OCI-LY3 (cell line): ENCODE measurements around the gene STRIP2.
"Not testable (repeated sequence)": the region's sequence is repeated elsewhere in the genome, so short reads cannot be mapped to it uniquely, and the experiment has no call there.

Experiments used
- H2AFZ ChIP-seq: fragments of 200-600, 300-600 bp; shearing (Covaris generic); 2 replicates; pipeline ENCODE4 v1.6.0; 2014; ENCODE audit warnings: antibody characterized with exemption, low read depth, low read length
- H3K27ac ChIP-seq: fragments of 200-600, 300-600 bp; sonication (generic); 2 replicates; pipeline ENCODE4 v1.5.1; 2014; ENCODE audit warnings: mild to moderate bottlenecking, low read length, moderate library complexity, mixed read lengths
- H3K27me3 ChIP-seq: fragments of 200-600, 300-600 bp; sonication (generic); 2 replicates; pipeline ENCODE4 v1.6.1; 2014; ENCODE audit warnings: low read depth, low read length, mixed read lengths
- H3K36me3 ChIP-seq: fragments of 200-600, 300-600 bp; sonication (generic); replicated peaks from 2 replicates; pipeline ENCODE3; 2014; ENCODE audit warnings: low read depth, low read length, mixed read lengths
- H3K4me1 ChIP-seq: fragments of 300-600, 200-600 bp; sonication (generic); 2 replicates; pipeline ENCODE4 v1.6.1; 2014; ENCODE audit warnings: low read length, mixed read lengths
- H3K4me2 ChIP-seq: fragments of 200-600, 300-600 bp; sonication (generic); 2 replicates; pipeline ENCODE4 v1.6.1; 2014; ENCODE audit warnings: low read length, mixed read lengths
- H3K4me3 ChIP-seq: fragments of 300-600, 200-600 bp; sonication (generic); 2 replicates; pipeline ENCODE4 v1.5.1; 2014; ENCODE audit warnings: antibody characterized with exemption, mild to moderate bottlenecking, low read length, moderate library complexity
- H3K79me2 ChIP-seq: fragments of 300-600, 200-600 bp; shearing (Covaris generic); 2 replicates; pipeline ENCODE4 v1.6.1; 2014; ENCODE audit warnings: mild to moderate bottlenecking, low read length, mixed read lengths
- H3K9ac ChIP-seq: fragments of 300-600, 200-600 bp; shearing (Covaris generic); 2 replicates; pipeline ENCODE4 v1.6.0; 2014; ENCODE audit warnings: mild to moderate bottlenecking, low read length, moderate library complexity
- H3K9me3 ChIP-seq: fragments of 200-600, 300-600 bp; shearing (Covaris generic); 2 replicates; pipeline ENCODE4 v1.6.1; 2014; ENCODE audit warnings: low read length, mixed read lengths; ENCODE audit not compliant: insufficient read depth
- H4K20me1 ChIP-seq: fragments of 200-600, 300-600 bp; sonication (generic); 2 replicates; pipeline ENCODE4 v1.6.1; 2016; ENCODE audit warnings: low read length, mixed read lengths; ENCODE audit not compliant: insufficient read depth
- EZH2phosphoT487 ChIP-seq: fragments of 200-600 bp; shearing (Covaris generic); IDR thresholded peaks from 2 replicates; pipeline ENCODE4 v1.6.1; 2018; ENCODE audit warnings: antibody characterized with exemption, mixed run types, low read depth
- TF ChIP-seq, protein P1 (sequence below): fragments of 200-600, 300-600 bp; sonication (generic); IDR thresholded peaks from 2 replicates; pipeline ENCODE4 v1.5.1; 2014; ENCODE audit warnings: antibody characterized with exemption, low read length, low read depth

STRIP2 gene

DNA sequence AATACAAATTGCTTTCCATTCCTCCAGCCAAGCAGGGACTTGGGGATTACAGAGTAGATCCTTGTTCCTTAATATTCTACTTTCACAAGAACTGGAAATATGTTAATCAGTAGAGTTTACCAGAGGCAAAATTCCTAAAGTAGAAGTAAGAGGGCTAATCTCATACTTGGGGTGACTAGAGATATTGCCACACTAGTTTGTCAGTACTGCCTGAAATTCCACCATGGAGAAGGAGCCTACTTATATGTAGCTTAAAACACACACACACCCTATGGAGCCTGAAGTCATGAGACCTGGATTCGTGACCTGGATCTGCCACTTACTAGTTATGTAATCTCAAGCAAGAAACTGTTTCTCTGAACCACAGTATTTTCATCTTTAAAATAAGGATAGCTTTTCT, 33.9 kb downstream of the STRIP2 start:
- Histone ChIP-seq H3K4me3 (no peak overlapping the region), H3K9me3 (no peaks in the 10 kb centered on the region), H4K20me1 (no peaks in the 10 kb centered on the region), H3K27ac (no peak overlapping the region), H3K36me3 (no peaks in the 10 kb centered on the region), H3K4me1 (peaks cover 4% of the 10 kb centered on the region), H3K9ac (no peak overlapping the region), H3K79me2 (no peaks in the 10 kb centered on the region), H3K27me3 (no peaks in the 10 kb centered on the region), H3K4me2 (no peak overlapping the region), H2AFZ (no peak overlapping the region)
- no peak for TF ChIP-seq EZH2phosphoT487
- TF ChIP-seq, protein P1, sequence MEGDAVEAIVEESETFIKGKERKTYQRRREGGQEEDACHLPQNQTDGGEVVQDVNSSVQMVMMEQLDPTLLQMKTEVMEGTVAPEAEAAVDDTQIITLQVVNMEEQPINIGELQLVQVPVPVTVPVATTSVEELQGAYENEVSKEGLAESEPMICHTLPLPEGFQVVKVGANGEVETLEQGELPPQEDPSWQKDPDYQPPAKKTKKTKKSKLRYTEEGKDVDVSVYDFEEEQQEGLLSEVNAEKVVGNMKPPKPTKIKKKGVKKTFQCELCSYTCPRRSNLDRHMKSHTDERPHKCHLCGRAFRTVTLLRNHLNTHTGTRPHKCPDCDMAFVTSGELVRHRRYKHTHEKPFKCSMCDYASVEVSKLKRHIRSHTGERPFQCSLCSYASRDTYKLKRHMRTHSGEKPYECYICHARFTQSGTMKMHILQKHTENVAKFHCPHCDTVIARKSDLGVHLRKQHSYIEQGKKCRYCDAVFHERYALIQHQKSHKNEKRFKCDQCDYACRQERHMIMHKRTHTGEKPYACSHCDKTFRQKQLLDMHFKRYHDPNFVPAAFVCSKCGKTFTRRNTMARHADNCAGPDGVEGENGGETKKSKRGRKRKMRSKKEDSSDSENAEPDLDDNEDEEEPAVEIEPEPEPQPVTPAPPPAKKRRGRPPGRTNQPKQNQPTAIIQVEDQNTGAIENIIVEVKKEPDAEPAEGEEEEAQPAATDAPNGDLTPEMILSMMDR: no peak

DNA sequence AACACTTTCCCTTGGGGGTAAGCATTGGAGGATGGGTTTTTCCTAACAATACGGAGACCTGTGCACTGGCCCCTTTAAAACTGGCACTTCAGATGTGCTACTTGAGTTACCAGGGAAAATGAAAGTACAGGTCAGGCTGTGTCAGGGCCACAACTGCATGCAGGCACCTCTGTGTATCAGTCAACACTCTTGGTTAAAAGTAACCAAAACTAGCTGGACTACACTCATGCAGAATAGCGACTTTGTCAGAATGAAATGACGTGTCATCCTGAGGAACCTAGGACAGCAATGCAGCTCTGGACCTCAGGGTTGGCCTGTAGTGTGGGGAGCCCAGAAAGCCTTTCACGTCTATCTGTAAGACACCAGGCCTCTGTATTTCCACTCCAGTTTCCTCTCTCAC, 34.3 kb downstream of the STRIP2 start:
- Histone ChIP-seq H3K9me3 (no peaks in the 10 kb centered on the region), H3K4me3 (no peak overlapping the region), H3K36me3 (no peaks in the 10 kb centered on the region), H3K4me2 (no peak overlapping the region), H3K27me3 (no peaks in the 10 kb centered on the region), H3K79me2 (no peaks in the 10 kb centered on the region), H3K4me1 (peaks cover 4% of the 10 kb centered on the region), H2AFZ (no peak overlapping the region), H3K27ac (no peak overlapping the region), H3K9ac (no peak overlapping the region), H4K20me1 (no peaks in the 10 kb centered on the region)
- TF ChIP-seq EZH2phosphoT487: no peak
- TF ChIP-seq, protein P1: no peak

DNA sequence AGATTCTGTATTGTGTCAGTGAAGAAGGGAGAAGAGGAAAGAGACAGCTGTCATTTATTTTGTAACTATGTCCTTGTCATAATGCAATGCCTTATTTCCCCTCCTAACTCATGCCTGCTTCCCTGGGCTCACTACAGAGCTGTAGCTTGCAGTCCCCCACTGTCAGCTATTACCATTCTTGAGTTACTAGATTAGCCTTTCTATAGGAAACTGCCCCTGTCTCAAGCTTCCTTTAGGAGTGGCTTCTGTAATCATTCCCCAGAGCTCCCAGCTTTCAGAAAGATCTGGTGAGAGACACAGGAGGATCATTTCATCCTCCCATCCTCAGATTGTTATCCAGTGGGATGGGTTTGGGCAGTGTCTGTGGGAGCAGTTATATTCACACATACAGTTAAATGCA, 35.7 kb downstream of the STRIP2 start:
- peaks cover 4% of the 10 kb centered on the region for H3K4me1 ChIP-seq
- no peaks in the 10 kb centered on the region for H3K79me2 ChIP-seq
- H3K27me3 ChIP-seq: no peaks in the 10 kb centered on the region
- no peaks in the 10 kb centered on the region for H4K20me1 ChIP-seq
- no peak overlapping the region for H3K4me3 ChIP-seq
- H3K9me3 ChIP-seq: no peaks in the 10 kb centered on the region
- TF ChIP-seq EZH2phosphoT487: no peak
- H3K27ac ChIP-seq: no peak overlapping the region
- H3K36me3 ChIP-seq: no peaks in the 10 kb centered on the region
- H2AFZ ChIP-seq: no peak overlapping the region
- H3K9ac ChIP-seq: no peak overlapping the region
- no peak overlapping the region for H3K4me2 ChIP-seq

DNA sequence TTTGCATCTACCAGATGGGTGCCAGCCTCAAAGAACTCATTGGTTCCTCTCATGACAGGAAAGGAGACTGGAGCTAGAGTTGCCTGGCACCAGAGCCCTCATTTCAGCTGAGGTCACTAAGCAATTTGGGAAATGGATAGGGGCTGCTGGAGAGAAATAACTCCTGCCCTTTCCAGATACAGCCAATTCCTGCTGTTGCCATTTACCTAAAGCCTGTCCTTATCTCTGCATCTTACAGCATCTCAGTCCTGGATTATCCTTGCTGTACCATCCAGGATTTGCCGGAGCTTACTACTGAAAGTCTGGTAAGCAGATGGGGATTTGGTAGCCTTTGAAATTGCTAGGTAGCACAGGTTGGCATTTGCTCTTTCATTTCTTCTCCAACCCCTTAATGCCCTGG, 36.2 kb downstream of the STRIP2 start:
- no peak overlapping the region for H3K4me3 ChIP-seq
- no peaks in the 10 kb centered on the region for H3K79me2 ChIP-seq
- peaks cover 4% of the 10 kb centered on the region for H3K4me1 ChIP-seq
- no peaks in the 10 kb centered on the region for H4K20me1 ChIP-seq
- H3K9me3 ChIP-seq: no peaks in the 10 kb centered on the region
- TF ChIP-seq EZH2phosphoT487: no peak
- TF ChIP-seq, protein P1: no peak
- H3K36me3 ChIP-seq: no peaks in the 10 kb centered on the region
- H2AFZ ChIP-seq: no peak overlapping the region
- no peak overlapping the region for H3K9ac ChIP-seq
- no peak overlapping the region for H3K4me2 ChIP-seq
- H3K27ac ChIP-seq: no peak overlapping the region
- no peaks in the 10 kb centered on the region for H3K27me3 ChIP-seq

DNA sequence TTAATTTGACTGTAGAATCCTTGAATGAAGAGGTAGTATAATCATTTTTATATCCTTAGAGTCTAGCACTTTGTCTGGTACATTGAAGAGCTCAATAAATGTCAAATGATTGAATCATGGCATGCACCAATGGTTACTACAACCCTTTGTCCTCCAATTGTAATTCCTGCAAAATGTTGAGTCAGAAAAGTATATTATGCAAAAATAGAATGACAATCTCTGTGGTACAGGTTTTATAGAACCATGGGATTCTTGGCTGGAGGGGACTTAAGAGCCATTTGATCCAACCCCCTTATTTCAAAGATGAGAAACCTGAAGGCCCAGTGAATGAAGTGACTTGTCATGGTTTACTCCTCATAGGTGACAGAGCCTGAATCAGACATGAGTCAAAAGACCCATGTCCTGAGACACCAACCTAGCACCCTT, 37.2 kb downstream of the STRIP2 start:
- no peak overlapping the region for H3K27ac ChIP-seq

DNA sequence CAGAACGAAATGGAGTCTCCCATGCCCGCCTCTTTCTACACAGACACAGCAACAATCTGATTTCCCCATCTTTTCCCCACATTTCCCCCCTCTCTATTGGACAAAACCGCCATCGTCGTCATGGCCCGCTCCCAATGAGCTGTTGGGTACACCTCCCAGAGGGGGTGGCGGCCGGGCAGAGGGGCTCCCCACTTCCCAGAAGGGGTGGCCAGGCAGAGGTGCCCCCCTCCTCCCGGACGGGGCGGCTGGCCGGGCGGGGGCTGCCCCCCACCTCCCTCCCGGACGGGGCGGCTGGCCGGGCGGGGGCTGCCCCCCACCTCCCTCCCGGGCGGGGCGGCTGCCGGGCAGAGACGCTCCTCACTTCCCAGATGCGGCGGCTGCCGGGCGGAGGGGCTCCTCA, 41.7 kb downstream of the STRIP2 start:
- not testable (repeated sequence) for H3K4me1 ChIP-seq, H3K27ac ChIP-seq, H3K9ac ChIP-seq, H3K36me3 ChIP-seq, H3K4me3 ChIP-seq, H3K27me3 ChIP-seq, H3K4me2 ChIP-seq, H3K79me2 ChIP-seq, H3K9me3 ChIP-seq, H4K20me1 ChIP-seq, H2AFZ ChIP-seq

More for the DNA sequence above, 37.2 kb downstream of the STRIP2 start:
- H3K27me3 ChIP-seq: no peaks in the 10 kb centered on the region
- H3K9me3 ChIP-seq: no peaks in the 10 kb centered on the region
- no peak overlapping the region for H3K9ac ChIP-seq
- H3K4me1 ChIP-seq: peaks cover 4% of the 10 kb centered on the region
- H2AFZ ChIP-seq: no peak overlapping the region
- H3K79me2 ChIP-seq: no peaks in the 10 kb centered on the region
- H3K4me2 ChIP-seq: no peak overlapping the region
- no peak overlapping the region for H3K4me3 ChIP-seq
- TF ChIP-seq, protein P1: no peak
- no peak for TF ChIP-seq EZH2phosphoT487
- H3K36me3 ChIP-seq: no peaks in the 10 kb centered on the region
- H4K20me1 ChIP-seq: no peaks in the 10 kb centered on the region
